ENCODE measurements around the gene CD46.
"Not testable (repeated sequence)": the region's sequence is repeated elsewhere in the genome, so short reads cannot be mapped to it uniquely, and the experiment has no call there.

Gene CD46

GRCh38 chr1:207766569-207766968 is 14.7 kb downstream of the CD46 start:
- Histone ChIP-seq H2BK12ac (ENCODE audit: low read length) (no peak overlapping the region), H3K4me3 (ENCODE audit: low read length in 2 of 2) (no peak overlapping the region), H2AFZ (ENCODE audit: low read length) (no peak overlapping the region), H3K4me2 (ENCODE audit: insufficient read depth, low read length, poor library complexity, severe bottlenecking) (no peak overlapping the region), H3K9me3 (replicated peaks in 1 of 2; ENCODE audit: control insufficient read depth in 2 of 2, insufficient read depth in 1 of 2, low read depth in 1 of 2, low read length in 2 of 2) (peaks cover 13 to 64% of the 10 kb centered on the region in 2 donors), H3K79me1 (ENCODE audit: low read depth, low read length) (peaks cover 5% of the 10 kb centered on the region), H3K9ac (ENCODE audit: low read depth, low read length, poor library complexity) (no peak overlapping the region), H3K36me3 (replicated peaks in 1 of 2; ENCODE audit: control insufficient read depth in 2 of 2, insufficient read depth in 2 of 2, low read length in 2 of 2) (peaks cover 19 to 91% of the 10 kb centered on the region in 2 donors), H3K14ac (ENCODE audit: low read length) (no peak overlapping the region), H3K4ac (ENCODE audit: low read length) (no peak overlapping the region), H3K23ac (ENCODE audit: low read depth, low read length, poor library complexity) (no peak overlapping the region), H4K91ac (ENCODE audit: low read depth, low read length, poor library complexity) (no peak overlapping the region), H3K27ac (replicated peaks; ENCODE audit: low read length) (no peak overlapping the region), H2BK15ac (ENCODE audit: low read length) (no peak overlapping the region), H4K8ac (ENCODE audit: low read depth, low read length) (no peak overlapping the region), H3K27me3 (ENCODE audit: control insufficient read depth in 3 of 3, insufficient read depth in 3 of 3, low read depth in 1 of 3, low read length in 3 of 3) (no peaks in the 10 kb centered on the region), H2BK5ac (ENCODE audit: low read length) (no peak overlapping the region), H2BK120ac (ENCODE audit: low read depth, low read length) (no peak overlapping the region), H3K4me1 (ENCODE audit: control insufficient read depth in 2 of 2, insufficient read depth in 1 of 2, low read depth in 1 of 2, low read length in 2 of 2) (no peaks in the 10 kb centered on the region), H3K18ac (ENCODE audit: low read length) (no peak overlapping the region), H2AK5ac (ENCODE audit: low read depth, low read length) (no peak overlapping the region)
- WGBS, 2 donors (ENCODE audit: extremely low coverage in 2 of 2, insufficient read length in 2 of 2, insufficient replicate concordance in 1 of 2): no CpG with 5 or more reads among the region's 1 CpG
- no peak for DNase-seq (ENCODE audit: low spot score)

- H3K23ac ChIP-seq (ENCODE audit: low read depth, low read length, poor library complexity); H3K79me1 ChIP-seq (ENCODE audit: low read depth, low read length); H3K4ac ChIP-seq (ENCODE audit: low read length); H4K8ac ChIP-seq (ENCODE audit: low read depth, low read length); H2BK5ac ChIP-seq (ENCODE audit: low read length); H3K14ac ChIP-seq (ENCODE audit: low read length); H3K4me1 ChIP-seq (ENCODE audit: control insufficient read depth in 2 of 2, insufficient read depth in 1 of 2, low read depth in 1 of 2, low read length in 2 of 2); H2BK120ac ChIP-seq (ENCODE audit: low read depth, low read length); H3K4me2 ChIP-seq (ENCODE audit: insufficient read depth, low read length, poor library complexity, severe bottlenecking); H3K4me3 ChIP-seq (ENCODE audit: low read length in 2 of 2); H3K27ac ChIP-seq (replicated peaks; ENCODE audit: low read length); H3K18ac ChIP-seq (ENCODE audit: low read length); H2AFZ ChIP-seq (ENCODE audit: low read length); H2BK12ac ChIP-seq (ENCODE audit: low read length); H2AK5ac ChIP-seq (ENCODE audit: low read depth, low read length); DNase-seq (ENCODE audit: low spot score); H3K9ac ChIP-seq (ENCODE audit: low read depth, low read length, poor library complexity); H3K27me3 ChIP-seq (ENCODE audit: control insufficient read depth in 3 of 3, insufficient read depth in 3 of 3, low read depth in 1 of 3, low read length in 3 of 3); H2BK15ac ChIP-seq (ENCODE audit: low read length); H4K91ac ChIP-seq (ENCODE audit: low read depth, low read length, poor library complexity): not testable (repeated sequence)
- peaks cover 2 to 30% of the 10 kb centered on the region in 2 donors for H3K9me3 ChIP-seq (replicated peaks in 1 of 2; ENCODE audit: control insufficient read depth in 2 of 2, insufficient read depth in 1 of 2, low read depth in 1 of 2, low read length in 2 of 2)
- H3K36me3 ChIP-seq (replicated peaks in 1 of 2; ENCODE audit: control insufficient read depth in 2 of 2, insufficient read depth in 2 of 2, low read length in 2 of 2): peaks cover 2 to 74% of the 10 kb centered on the region in 2 donors
- WGBS, 2 donors (ENCODE audit: extremely low coverage in 2 of 2, insufficient read length in 2 of 2, insufficient replicate concordance in 1 of 2): no CpG with 5 or more reads among the region's 4 CpGs
Measured at GRCh38 chr1:207770514-207770913, 18.7 kb downstream of the CD46 start.

GRCh38 chr1:207776045-207776444 is 24.2 kb downstream of the CD46 start:
- H3K4ac ChIP-seq (ENCODE audit: low read length); H2BK120ac ChIP-seq (ENCODE audit: low read depth, low read length); H3K4me2 ChIP-seq (ENCODE audit: insufficient read depth, low read length, poor library complexity, severe bottlenecking); H3K27ac ChIP-seq (replicated peaks; ENCODE audit: low read length); H4K91ac ChIP-seq (ENCODE audit: low read depth, low read length, poor library complexity); H3K27me3 ChIP-seq (ENCODE audit: control insufficient read depth in 3 of 3, insufficient read depth in 3 of 3, low read depth in 1 of 3, low read length in 3 of 3); H3K9ac ChIP-seq (ENCODE audit: low read depth, low read length, poor library complexity); H3K14ac ChIP-seq (ENCODE audit: low read length); H2BK15ac ChIP-seq (ENCODE audit: low read length); H2AK5ac ChIP-seq (ENCODE audit: low read depth, low read length); H2BK5ac ChIP-seq (ENCODE audit: low read length); H3K23ac ChIP-seq (ENCODE audit: low read depth, low read length, poor library complexity); H3K4me3 ChIP-seq (ENCODE audit: low read length in 2 of 2); H2BK12ac ChIP-seq (ENCODE audit: low read length); H4K8ac ChIP-seq (ENCODE audit: low read depth, low read length); H3K18ac ChIP-seq (ENCODE audit: low read length); DNase-seq (ENCODE audit: low spot score); H2AFZ ChIP-seq (ENCODE audit: low read length); H3K4me1 ChIP-seq (ENCODE audit: control insufficient read depth in 2 of 2, insufficient read depth in 1 of 2, low read depth in 1 of 2, low read length in 2 of 2); H3K79me1 ChIP-seq (ENCODE audit: low read depth, low read length): not testable (repeated sequence)
- H3K9me3 ChIP-seq (replicated peaks in 1 of 2; ENCODE audit: control insufficient read depth in 2 of 2, insufficient read depth in 1 of 2, low read depth in 1 of 2, low read length in 2 of 2): peaks cover 2 to 24% of the 10 kb centered on the region in 2 donors
- H3K36me3 ChIP-seq (replicated peaks in 1 of 2; ENCODE audit: control insufficient read depth in 2 of 2, insufficient read depth in 2 of 2, low read length in 2 of 2): peaks cover 10 to 75% of the 10 kb centered on the region in 2 donors
- no CpG with 5 or more reads among the region's 9 CpGs for whole genome bisulfite sequencing, 2 donors (ENCODE audit: extremely low coverage in 2 of 2, insufficient read length in 2 of 2, insufficient replicate concordance in 1 of 2)

- H2BK5ac ChIP-seq (ENCODE audit: low read length); H3K4me1 ChIP-seq (ENCODE audit: control insufficient read depth in 2 of 2, insufficient read depth in 1 of 2, low read depth in 1 of 2, low read length in 2 of 2); H3K4ac ChIP-seq (ENCODE audit: low read length); H2BK12ac ChIP-seq (ENCODE audit: low read length); H4K8ac ChIP-seq (ENCODE audit: low read depth, low read length); H4K91ac ChIP-seq (ENCODE audit: low read depth, low read length, poor library complexity); H2AK5ac ChIP-seq (ENCODE audit: low read depth, low read length); H3K23ac ChIP-seq (ENCODE audit: low read depth, low read length, poor library complexity); H2AFZ ChIP-seq (ENCODE audit: low read length); H2BK15ac ChIP-seq (ENCODE audit: low read length); H3K18ac ChIP-seq (ENCODE audit: low read length); H3K27ac ChIP-seq (replicated peaks; ENCODE audit: low read length); H3K27me3 ChIP-seq (ENCODE audit: control insufficient read depth in 3 of 3, insufficient read depth in 3 of 3, low read depth in 1 of 3, low read length in 3 of 3); H2BK120ac ChIP-seq (ENCODE audit: low read depth, low read length); H3K4me2 ChIP-seq (ENCODE audit: insufficient read depth, low read length, poor library complexity, severe bottlenecking); DNase-seq (ENCODE audit: low spot score); H3K14ac ChIP-seq (ENCODE audit: low read length); H3K79me1 ChIP-seq (ENCODE audit: low read depth, low read length); H3K9ac ChIP-seq (ENCODE audit: low read depth, low read length, poor library complexity); H3K4me3 ChIP-seq (ENCODE audit: low read length in 2 of 2): not testable (repeated sequence)
- no CpG with 5 or more reads among the region's 7 CpGs for WGBS, 2 donors (ENCODE audit: extremely low coverage in 2 of 2, insufficient read length in 2 of 2, insufficient replicate concordance in 1 of 2)
- Histone ChIP-seq H3K9me3 (replicated peaks in 1 of 2; ENCODE audit: control insufficient read depth in 2 of 2, insufficient read depth in 1 of 2, low read depth in 1 of 2, low read length in 2 of 2) (peaks cover 2 to 21% of the 10 kb centered on the region in 2 donors), H3K36me3 (replicated peaks in 1 of 2; ENCODE audit: control insufficient read depth in 2 of 2, insufficient read depth in 2 of 2, low read length in 2 of 2) (peaks cover 10 to 81% of the 10 kb centered on the region in 2 donors)
Measured at GRCh38 chr1:207777412-207777811, 25.6 kb downstream of the CD46 start.
